ENCODE data around the gene ADAMTS9. TPM values are rescaled to one million over a fixed set of nuclear protein-coding genes. Genes with fewer than 3 reads are reported as not detected.
A peak's percentile ranks its signal among the peaks of the same experiment; 100 is the strongest.

ADAMTS9 gene
- total RNA-seq, 6 experiments from 2014 or later: 1.1 to 9.9 (median 3.5) TPM

DNA sequence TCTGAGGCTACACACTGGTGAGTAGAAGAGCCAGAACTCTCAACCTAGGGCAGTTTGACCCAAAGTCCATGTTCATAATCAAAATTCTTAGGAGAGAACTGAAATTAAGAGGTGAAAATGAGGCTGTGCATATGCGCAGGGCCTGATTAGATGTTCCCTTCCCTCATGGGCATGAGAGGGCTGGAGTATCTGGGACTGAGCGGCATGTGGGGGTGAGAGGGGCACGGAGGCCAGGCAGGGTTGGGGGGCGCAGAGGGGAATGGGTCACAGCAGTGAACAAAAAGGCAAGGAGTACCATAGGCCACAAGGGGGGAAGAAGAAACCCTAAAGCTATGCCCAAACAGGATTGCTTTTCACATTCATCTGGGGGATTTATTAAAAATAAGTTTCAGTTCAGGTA is 31.3 kb downstream of the ADAMTS9 start:
- Histone ChIP-seq H3K4me3 (no peak overlapping the region), H3K27me3 (no peaks in the 10 kb centered on the region), H3K4me1 (no peaks in the 10 kb centered on the region), H3K9me3 (no peaks in the 10 kb centered on the region), H3K36me3 (no peaks in the 10 kb centered on the region), H3K27ac (no peak overlapping the region)
- no peak for DNase-seq
- intact Hi-C loops (cut with DNase I): no loop called here
- no peak for TF ChIP-seq POLR2A (IDR thresholded peaks at IDR 0.05)
- TF ChIP-seq, protein P1, sequence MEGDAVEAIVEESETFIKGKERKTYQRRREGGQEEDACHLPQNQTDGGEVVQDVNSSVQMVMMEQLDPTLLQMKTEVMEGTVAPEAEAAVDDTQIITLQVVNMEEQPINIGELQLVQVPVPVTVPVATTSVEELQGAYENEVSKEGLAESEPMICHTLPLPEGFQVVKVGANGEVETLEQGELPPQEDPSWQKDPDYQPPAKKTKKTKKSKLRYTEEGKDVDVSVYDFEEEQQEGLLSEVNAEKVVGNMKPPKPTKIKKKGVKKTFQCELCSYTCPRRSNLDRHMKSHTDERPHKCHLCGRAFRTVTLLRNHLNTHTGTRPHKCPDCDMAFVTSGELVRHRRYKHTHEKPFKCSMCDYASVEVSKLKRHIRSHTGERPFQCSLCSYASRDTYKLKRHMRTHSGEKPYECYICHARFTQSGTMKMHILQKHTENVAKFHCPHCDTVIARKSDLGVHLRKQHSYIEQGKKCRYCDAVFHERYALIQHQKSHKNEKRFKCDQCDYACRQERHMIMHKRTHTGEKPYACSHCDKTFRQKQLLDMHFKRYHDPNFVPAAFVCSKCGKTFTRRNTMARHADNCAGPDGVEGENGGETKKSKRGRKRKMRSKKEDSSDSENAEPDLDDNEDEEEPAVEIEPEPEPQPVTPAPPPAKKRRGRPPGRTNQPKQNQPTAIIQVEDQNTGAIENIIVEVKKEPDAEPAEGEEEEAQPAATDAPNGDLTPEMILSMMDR (IDR thresholded peaks at IDR 0.05): no peak
- WGBS (ENCODE audit: insufficient coverage, low coverage, low lambda C conversion rate, missing lambda C conversion rate): 89% methylated on average over 1 of the region's 4 CpGs
- ATAC-seq: no peak

DNA sequence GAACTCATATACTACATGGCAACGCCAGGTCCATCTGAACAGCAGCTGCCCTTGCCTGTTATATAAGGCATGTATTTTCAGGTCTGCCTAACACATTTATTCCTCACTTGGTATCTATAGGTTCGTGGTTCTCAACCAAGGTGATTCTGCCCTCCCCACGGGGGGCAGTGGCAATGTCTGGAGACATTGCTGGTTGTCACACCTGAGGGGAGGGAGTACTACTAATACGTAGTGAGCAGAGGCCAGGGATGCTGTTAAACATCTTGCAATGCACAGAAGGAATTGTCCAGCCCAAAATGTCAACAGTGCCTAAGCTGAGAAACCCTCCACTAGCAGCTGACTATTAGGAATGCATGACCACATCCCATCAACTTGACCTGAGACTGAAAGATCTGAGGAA is 32.6 kb downstream of the ADAMTS9 start:
- no peaks in the 10 kb centered on the region for H3K4me1 ChIP-seq
- no peaks in the 10 kb centered on the region for H3K36me3 ChIP-seq
- H3K27ac ChIP-seq: no peak overlapping the region
- H3K27me3 ChIP-seq: no peaks in the 10 kb centered on the region
- WGBS (ENCODE audit: insufficient coverage, low coverage, low lambda C conversion rate, missing lambda C conversion rate): 86% methylated on average over 2 of the region's 4 CpGs
- H3K4me3 ChIP-seq: no peak overlapping the region
- DNase-seq: no peak
- no peak for TF ChIP-seq POLR2A (IDR thresholded peaks at IDR 0.05)
- TF ChIP-seq, protein P1 (IDR thresholded peaks at IDR 0.05): no peak
- ATAC-seq: no peak
- intact Hi-C loops (cut with DNase I): no loop called here
- no peaks in the 10 kb centered on the region for H3K9me3 ChIP-seq

DNA sequence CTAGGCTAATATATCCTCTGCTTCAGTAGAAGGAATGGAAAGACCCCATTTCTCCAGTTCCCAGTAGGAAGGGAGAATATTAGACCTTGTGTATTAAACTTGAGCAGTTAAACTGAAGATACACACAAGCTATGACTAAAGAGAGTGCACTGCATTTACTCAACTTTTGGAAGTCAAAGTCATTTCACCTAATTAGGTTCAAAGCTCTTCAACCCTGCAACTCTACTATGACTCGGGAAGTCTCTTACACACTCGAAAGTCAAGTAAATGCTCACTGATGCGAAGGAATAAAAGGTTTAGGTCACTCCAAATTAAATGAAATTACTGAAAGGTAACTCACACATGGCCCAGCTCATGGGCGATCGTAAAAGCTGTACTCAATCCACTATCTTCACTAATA is 33.8 kb downstream of the ADAMTS9 start:
- ATAC-seq: no peak
- intact Hi-C loops (cut with DNase I): no loop called here
- TF ChIP-seq, protein P1 (IDR thresholded peaks at IDR 0.05): no peak
- no peak for TF ChIP-seq POLR2A (IDR thresholded peaks at IDR 0.05)
- WGBS (ENCODE audit: insufficient coverage, low coverage, low lambda C conversion rate, missing lambda C conversion rate): 93% methylated on average over 5 of the region's 5 CpGs
- no peaks in the 10 kb centered on the region for H3K4me1 ChIP-seq
- H3K27ac ChIP-seq: no peak overlapping the region
- no peaks in the 10 kb centered on the region for H3K27me3 ChIP-seq
- DNase-seq: no peak
- no peaks in the 10 kb centered on the region for H3K9me3 ChIP-seq
- no peaks in the 10 kb centered on the region for H3K36me3 ChIP-seq
- H3K4me3 ChIP-seq: no peak overlapping the region

DNA sequence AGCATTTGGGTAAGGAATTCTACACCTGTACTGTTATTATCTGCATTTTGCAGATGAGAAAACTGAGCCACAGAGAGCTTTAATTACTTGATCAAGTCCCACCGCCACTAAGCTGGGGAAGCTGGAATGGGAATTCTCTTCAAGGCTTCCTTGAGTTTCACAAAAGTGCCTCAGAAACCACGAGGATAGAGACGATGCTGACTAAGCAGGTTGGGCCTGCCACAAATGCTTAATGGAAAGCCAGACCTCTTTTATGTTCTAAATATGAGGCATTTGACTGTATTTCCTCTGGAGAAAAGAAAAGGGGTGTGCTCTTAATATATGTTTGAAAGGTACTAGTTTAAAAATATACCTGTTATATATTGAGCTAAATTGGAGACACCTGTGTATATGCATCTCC is 34.7 kb downstream of the ADAMTS9 start:
- intact Hi-C loops (cut with DNase I): no loop called here
- no peaks in the 10 kb centered on the region for H3K27me3 ChIP-seq
- no peak overlapping the region for H3K4me3 ChIP-seq
- H3K9me3 ChIP-seq: no peaks in the 10 kb centered on the region
- no peak overlapping the region for H3K27ac ChIP-seq
- no peak for ATAC-seq
- 87% methylated on average over 3 of the region's 3 CpGs for WGBS (ENCODE audit: insufficient coverage, low coverage, low lambda C conversion rate, missing lambda C conversion rate)
- TF ChIP-seq, protein P1 (IDR thresholded peaks at IDR 0.05): no peak
- no peak for TF ChIP-seq POLR2A (IDR thresholded peaks at IDR 0.05)
- H3K36me3 ChIP-seq: no peaks in the 10 kb centered on the region
- H3K4me1 ChIP-seq: no peaks in the 10 kb centered on the region
- no peak for DNase-seq

DNA sequence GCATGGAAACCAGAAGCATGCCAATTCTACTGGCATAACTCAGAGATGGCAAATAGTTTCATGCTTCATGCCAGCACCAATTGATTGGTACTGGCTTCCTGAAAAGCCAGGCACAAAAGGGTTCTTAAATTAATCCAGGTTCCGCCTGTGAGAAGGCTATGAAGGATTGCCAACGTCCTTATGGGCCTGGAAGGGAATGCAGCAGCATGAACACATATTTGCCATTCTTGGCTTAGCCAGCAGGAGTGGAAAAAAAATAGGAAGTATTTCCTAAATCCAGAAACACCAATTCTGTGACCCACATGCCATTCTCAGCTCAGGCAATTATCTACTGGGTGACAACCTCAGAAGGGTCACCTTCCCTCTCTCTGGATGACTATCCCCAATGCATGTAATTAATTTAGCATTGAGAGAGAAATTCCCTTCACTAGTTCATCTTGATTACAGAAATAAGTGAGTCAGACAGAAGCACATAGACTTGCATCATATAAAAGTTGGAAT is 36.0 kb downstream of the ADAMTS9 start:
- no peak for DNase-seq
- 67% methylated on average over 2 of the region's 2 CpGs for WGBS (ENCODE audit: insufficient coverage, low coverage, low lambda C conversion rate, missing lambda C conversion rate)

More for the DNA sequence above, 36.0 kb downstream of the ADAMTS9 start:
- intact Hi-C loops (cut with DNase I): no loop called here
- TF ChIP-seq, protein P1 (IDR thresholded peaks at IDR 0.05): peak in 1 of 4 donors; percentile 5
- no peak for TF ChIP-seq POLR2A (IDR thresholded peaks at IDR 0.05)
- no peaks in the 10 kb centered on the region for H3K27me3 ChIP-seq
- no peaks in the 10 kb centered on the region for H3K36me3 ChIP-seq
- no peak overlapping the region for H3K27ac ChIP-seq
- H3K9me3 ChIP-seq: no peaks in the 10 kb centered on the region
- no peak overlapping the region for H3K4me3 ChIP-seq
- no peak for ATAC-seq
- no peaks in the 10 kb centered on the region for H3K4me1 ChIP-seq
